K562 (cell line): ENCODE results near the gene NUP133. TPM values are rescaled to one million over a fixed set of nuclear protein-coding genes. Genes with fewer than 3 reads are reported as not detected.

Source experiments
- ATAC-seq: fragments of 200-7000 bp; cut with Tn5 transposase; 3 replicates; pipeline ENCODE4 v1.9.1; 2020; ENCODE audit warnings: moderate library complexity
- BruUV-seq: library from RNA; stranded (reverse); fragments of 400-500 nt; replicated peaks from 2 replicates; lab custom pipeline; 2021; lab: Mats Ljungman, UMichigan
- CTCF ChIA-PET: fragments of 300-600 bp; formaldehyde crosslinking; extraction: SDS; loops from one replicate; lab custom pipeline; 2021; ENCODE audit warnings: low intra/inter-chr PET ratio; lab: Yijun Ruan, JAX
- POLR2A ChIA-PET: fragments of 300-600, 350-650 bp; sonication (Branson Sonifier 250); formaldehyde crosslinking; extraction: SDS; loops from one replicate; lab custom pipeline; 2021; ENCODE audit warnings: antibody characterized with exemption, inconsistent platforms; lab: Yijun Ruan, JAX
- DNase-seq, 4 experiments: peaks; one replicate each; pipeline versions ENCODE4 v3.0.0 to v3.0.0-alpha.2; 2011 to 2018; ENCODE audit warnings: low spot score in 3 of 4, mixed read lengths in 3 of 4; ENCODE audit errors: extremely low read depth in 1 of 4
- FAIRE-seq: peaks from 2 replicates; lab custom pipeline; 2011; peaks lifted over from hg19 to GRCh38; lab: Jason Lieb, UNC
- H2AFZ ChIP-seq: 2 replicates; pipeline ENCODE4 v1.6.0; 2011; ENCODE audit warnings: low read depth, low read length, control low read depth, inconsistent platforms
- H3K27ac ChIP-seq: fragments of 200-600 bp; 3 replicates; pipeline ENCODE4 v1.8.0; 2011; ENCODE audit warnings: low read depth, mild to moderate bottlenecking, control low read depth, inconsistent platforms, low read length, moderate library complexity, mixed read lengths; ENCODE audit errors: extremely low read depth
- H3K27me3 ChIP-seq, 2 experiments: fragments of 300-600 bp in 1 of 2; 2 replicates in 1 of 2; 3 replicates in 1 of 2; pipeline versions ENCODE4 v1.6.0 to v1.8.0; 2011; ENCODE audit warnings: inconsistent platforms in 2 of 2, low read length in 2 of 2, mild to moderate bottlenecking in 1 of 2, mixed read lengths in 1 of 2, moderate library complexity in 1 of 2; ENCODE audit not compliant: control insufficient read depth in 2 of 2, insufficient read depth in 2 of 2
- H3K36me3 ChIP-seq: fragments of 300-600 bp; 3 replicates; pipeline ENCODE4 v1.8.0; 2011; ENCODE audit warnings: mild to moderate bottlenecking, low read length, inconsistent platforms; ENCODE audit not compliant: control insufficient read depth, insufficient read depth
- H3K4me1 ChIP-seq, 2 experiments: fragments of 200-600 bp in 1 of 2; replicated peaks in 1 of 2; 2 replicates in 1 of 2; 3 replicates in 1 of 2; pipeline versions ENCODE4 v1.5.1 to v1.8.0; 2011; ENCODE audit warnings: inconsistent platforms in 2 of 2, low read length in 2 of 2, mild to moderate bottlenecking in 1 of 2, mixed read lengths in 1 of 2, moderate library complexity in 1 of 2; ENCODE audit not compliant: control insufficient read depth in 2 of 2, insufficient read depth in 2 of 2
- H3K4me2 ChIP-seq: 2 replicates; pipeline ENCODE4 v1.6.1; 2011; ENCODE audit warnings: low read length, control low read depth, inconsistent platforms, mixed read lengths; ENCODE audit not compliant: insufficient read depth
- H3K4me3 ChIP-seq: fragments of 200-600 bp; sonication (generic), shearing (Covaris generic); 2 replicates; pipeline ENCODE4 v1.5.1; 2016; ENCODE audit warnings: control low read depth, inconsistent platforms
- H3K79me2 ChIP-seq: fragments of 200-600 bp; 3 replicates; pipeline ENCODE4 v1.8.0; 2011; ENCODE audit warnings: low read length, inconsistent platforms; ENCODE audit not compliant: control insufficient read depth, insufficient read depth
- H3K9ac ChIP-seq, 2 experiments: 2 replicates each; pipeline versions ENCODE4 v1.6.0 to v1.6.1; 2011; ENCODE audit warnings: low read depth in 2 of 2, low read length in 2 of 2, control low read depth in 1 of 2, inconsistent platforms in 1 of 2, mild to moderate bottlenecking in 1 of 2, mixed read lengths in 1 of 2; ENCODE audit not compliant: insufficient read depth in 1 of 2
- H3K9me1 ChIP-seq: one replicate; pipeline ENCODE4 v1.6.0; 2011; ENCODE audit warnings: inconsistent platforms, mild to moderate bottlenecking, low read length, moderate library complexity; ENCODE audit not compliant: control insufficient read depth, insufficient read depth
- H3K9me3 ChIP-seq: replicated peaks from 2 replicates; pipeline ENCODE4 v1.5.1; 2011; ENCODE audit warnings: low read depth, low read length, inconsistent platforms; ENCODE audit not compliant: control insufficient read depth, insufficient read depth
- H4K20me1 ChIP-seq: replicated peaks from 2 replicates; pipeline ENCODE4 v1.6.1; 2011; ENCODE audit warnings: low read length, inconsistent platforms, mixed read lengths; ENCODE audit not compliant: control insufficient read depth, insufficient read depth
- ELF4 ChIP-seq: fragments of 450-650 bp; formaldehyde crosslinking; IDR thresholded peaks from 2 replicates; pipeline ENCODE4 v1.4.0; 2022; ENCODE audit warnings: missing genetic modification characterization
- STAG1 ChIP-seq: sonication (generic); formaldehyde crosslinking; IDR thresholded peaks from 2 replicates; pipeline ENCODE4 v1.5.0; 2020; ENCODE audit warnings: missing genetic modification reagents, borderline replicate concordance
- TAL1 ChIP-seq: fragments of 450-650 bp; IDR thresholded peaks from 2 replicates; pipeline ENCODE4 v1.6.1; 2016; ENCODE audit warnings: mild to moderate bottlenecking
- ZFP36 ChIP-seq: fragments of 150-350 bp; IDR thresholded peaks from 2 replicates; pipeline ENCODE4 v1.6.1; 2018; ENCODE audit warnings: low read length, low read depth; ENCODE audit not compliant: partially characterized antibody
- WGBS: fragments of 100-300 bp; shearing (Covaris generic); methylation state at CpG from one replicate; pipeline ENCODE4 v1.1.6; 2016; ENCODE audit warnings: low coverage, mixed read lengths; ENCODE audit not compliant: insufficient coverage; ENCODE audit errors: missing lambda C conversion rate; 5-methylcytosine and 5-hydroxymethylcytosine counted together
- in situ Hi-C: fragments of 300-500 bp; cut with MboI; formaldehyde crosslinking; loops from 4 replicates; pipeline ENCODE4 v1.15.0; 2018; ENCODE audit warnings: inconsistent platforms, mixed read lengths
- intact Hi-C: fragments of 100-400 bp; cut with micrococcal nuclease; formaldehyde crosslinking; loops from 2 replicates; pipeline ENCODE4 v1.14.2; 2022
- polyA plus RNA-seq, 8 experiments: library from polyadenylated mRNA; depleted of rRNA in 4 of 8; stranded (reverse) in 5 of 8; unstranded in 3 of 8; fragments of >200 nt; fragmentation: Nextera tagmentation in 2 of 8; fragmentation: Illumina TruSeq in 1 of 8; extraction: Ambion mirVana in 2 of 8; extraction: Trizol in 1 of 8; gene quantifications; 2 replicates each; pipeline versions ENCODE4 v1.2.1 to v1.2.3, GENCODE V29; 2011 to 2014; ENCODE audit warnings: inconsistent platforms in 1 of 8, missing spikeins in 1 of 8
- total RNA-seq, 7 experiments: library from RNA; depleted of rRNA in 6 of 7; stranded (reverse); fragments of >200 nt in 6 of 7; fragmentation: Illumina TruSeq in 2 of 7; extraction: Trizol in 2 of 7; gene quantifications; 2 replicates each; pipeline versions ENCODE4 v1.2.1 to v1.2.3, GENCODE V29; 2011 to 2021; ENCODE audit warnings: low replicate concordance in 1 of 7

Gene NUP133
- total and polyA plus RNA-seq, 9 of the 15 experiments (the other 6 are each of a cell fraction or from before 2014, with no cell fraction given): 21.7 to 85.1 (median 61.3) TPM

DNA sequence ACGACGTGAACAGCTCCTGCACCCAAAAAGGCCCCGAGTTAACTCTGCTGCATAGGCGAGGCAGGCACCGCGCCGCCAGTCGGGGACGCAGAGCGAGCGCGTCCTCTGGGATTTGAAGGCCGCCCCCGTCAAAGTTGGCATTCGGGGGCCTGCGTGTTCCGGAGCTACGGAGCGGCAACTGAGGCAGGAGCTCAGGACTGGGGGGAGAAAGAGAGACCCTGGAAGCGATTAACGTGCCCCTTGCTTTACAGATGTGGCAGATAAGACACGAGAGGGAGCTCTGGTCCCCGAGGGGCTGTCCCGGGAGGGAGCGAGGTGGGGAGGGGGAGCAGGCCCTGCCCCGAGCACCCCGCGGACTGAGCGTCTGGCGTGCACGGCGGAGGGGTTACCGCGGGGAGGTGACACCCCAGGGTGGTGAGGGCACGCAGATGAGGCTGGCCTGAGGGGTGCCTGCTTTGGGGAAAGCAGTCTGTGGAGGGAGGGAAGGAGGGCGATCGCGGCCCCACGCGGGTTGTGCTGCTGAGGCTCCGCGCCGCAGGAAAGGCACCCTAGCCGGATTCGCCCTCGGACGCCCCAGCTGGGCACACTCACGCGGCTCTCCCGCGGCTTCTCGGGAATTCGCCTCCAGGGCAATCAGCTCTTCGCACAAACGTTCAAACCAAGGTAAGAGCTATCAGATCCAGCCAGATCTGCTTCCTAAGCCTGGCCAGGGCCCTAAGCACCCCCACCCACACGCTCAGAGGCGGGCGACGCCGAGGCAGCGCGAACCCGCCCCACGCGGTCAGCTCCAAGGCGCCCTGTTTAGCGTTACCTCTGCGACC lies 100.7 kb downstream of the NUP133 start:
- peak in 2 of 4 experiments; percentile 31 to 43 for DNase-seq
- TF ChIP-seq STAG1 (CRISPR knock-in tag): 0 out of 2 replicates have a peak, but pooled peaks have one; percentile 2
- no peak for TF ChIP-seq TAL1
- TF ChIP-seq, all 486 proteins: peak for 1
- in situ Hi-C loops: no loop called here
- ChIA-PET CTCF (no interaction called here), POLR2A (interaction anchor here (0.6 to 1.5 kb wide), 3 partner anchors 10 to 782 kb away, joined by 3 to 6 read pairs (median 5); no protein-coding TSS in a partner anchor)
- H3K27me3 ChIP-seq: peaks cover 67 to 83% of the 10 kb centered on the region in 2 experiments
- 8% methylated on average over 68 of the region's 68 CpGs for WGBS
- H3K4me2 ChIP-seq: no peak overlapping the region
- BruUV-seq: no TSS peak
- no peaks in the 10 kb centered on the region for H3K36me3 ChIP-seq
- intact Hi-C loops: no loop called here
- H3K9me1 ChIP-seq: no peaks in the 10 kb centered on the region
- no peaks in the 10 kb centered on the region for H3K9me3 ChIP-seq
- FAIRE-seq (no peak), ATAC-seq (peak; percentile 10; the same call in 1 of the 3 replicates)
- H2AFZ ChIP-seq: no peak overlapping the region
- 0 out of 2 replicates have a peak, but pooled peaks cover 3% of the 10 kb centered on the region for H4K20me1 ChIP-seq
- H3K79me2 ChIP-seq: no peaks in the 10 kb centered on the region
- peak overlapping the region in 1 of 2 experiments; percentile 38; a peak in 1 of 4 replicates for H3K9ac ChIP-seq
- H3K4me3 ChIP-seq: no peak overlapping the region
- H3K27ac ChIP-seq: no peak overlapping the region
- peaks cover 6 to 15% of the 10 kb centered on the region in 2 experiments; a peak in 4 of 5 replicates for H3K4me1 ChIP-seq

DNA sequence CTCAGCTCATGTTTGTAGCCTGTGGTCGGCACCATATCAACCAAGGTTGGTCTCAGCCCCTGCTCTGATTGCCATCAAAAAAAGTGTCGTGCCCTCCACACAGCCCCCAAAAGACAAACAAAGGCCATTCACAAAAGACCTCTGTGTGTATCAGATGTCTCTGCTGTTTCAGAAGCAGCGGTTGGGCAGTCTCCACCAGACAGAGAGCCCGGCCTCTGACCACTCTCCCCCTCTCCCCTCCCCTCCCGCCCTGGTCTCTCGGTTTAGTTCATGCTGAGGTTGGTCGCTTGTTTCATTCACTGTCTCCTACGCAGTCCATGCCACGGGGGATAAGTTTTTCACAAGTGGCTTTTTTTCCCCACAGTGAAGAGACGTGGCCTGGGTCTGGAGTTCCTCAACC lies 101.3 kb downstream of the NUP133 start:
- H3K4me1 ChIP-seq: peaks cover 6 to 15% of the 10 kb centered on the region in 2 experiments; a peak in 4 of 5 replicates
- ATAC-seq (no peak), DNase-seq (no peak), FAIRE-seq (no peak)
- H3K79me2 ChIP-seq: no peaks in the 10 kb centered on the region
- H3K9me1 ChIP-seq: no peaks in the 10 kb centered on the region
- in situ Hi-C loops: no loop called here
- ChIA-PET POLR2A (no interaction called here), CTCF (no interaction called here)
- H2AFZ ChIP-seq: no peak overlapping the region
- peaks cover 63 to 81% of the 10 kb centered on the region in 2 experiments for H3K27me3 ChIP-seq
- no peaks in the 10 kb centered on the region for H3K36me3 ChIP-seq
- H4K20me1 ChIP-seq: 0 out of 2 replicates have a peak, but pooled peaks cover 3% of the 10 kb centered on the region
- WGBS: 2% methylated on average over 9 of the region's 10 CpGs
- no TSS peak for BruUV-seq
- no peak overlapping the region for H3K9ac ChIP-seq
- intact Hi-C loops: no loop called here
- no peaks in the 10 kb centered on the region for H3K9me3 ChIP-seq
- TF ChIP-seq ZFP36: no peak
- TF ChIP-seq ELF4 (CRISPR knock-in tag): 0 out of 2 replicates have a peak, but pooled peaks have one; percentile 27
- TF ChIP-seq, all 486 proteins: peak for 1
- Histone ChIP-seq H3K4me3 (no peak overlapping the region), H3K4me2 (no peak overlapping the region), H3K27ac (no peak overlapping the region)
